WTC11 (cell line): ENCODE results near the gene CFAP157. TPM values are rescaled to one million over a fixed set of nuclear protein-coding genes. Genes with fewer than 3 reads are reported as not detected.
A peak's percentile ranks its signal among the peaks of the same experiment; 100 is the strongest.

Experiments used
- ATAC-seq: fragments of 200-7000 bp; cut with Tn5 transposase; 2 replicates; pipeline ENCODE4 v1.10.0; 2021; ENCODE audit warnings: mild to moderate bottlenecking, moderate library complexity
- CTCF ChIA-PET: fragments of 300-600 bp; sonication (Branson Sonifier 250); formaldehyde crosslinking; loops from one replicate; lab custom pipeline; 2021; ENCODE audit warnings: antibody characterized with exemption; lab: Charles Lee
- POLR2A ChIA-PET: fragments of 350-600 bp; sonication (Branson Sonifier 250); formaldehyde crosslinking; loops from one replicate; lab custom pipeline; 2021; ENCODE audit warnings: antibody characterized with exemption; lab: Charles Lee
- DNase-seq: peaks from one replicate; pipeline ENCODE4 v3.0.0; 2021; ENCODE audit warnings: low spot score
- H3K27ac Mint-ChIP-seq: 2 replicates; pipeline ENCODE4 v1.8.0; 2021; ENCODE audit warnings: mixed read lengths
- H3K27me3 Mint-ChIP-seq: 2 replicates; pipeline ENCODE4 v1.8.0; 2021; ENCODE audit warnings: low read depth, mild to moderate bottlenecking, moderate library complexity, mixed read lengths
- H3K36me3 Mint-ChIP-seq: 2 replicates; pipeline ENCODE4 v1.8.0; 2021; ENCODE audit warnings: mixed read lengths
- H3K4me1 Mint-ChIP-seq: 2 replicates; pipeline ENCODE4 v1.8.0; 2022; ENCODE audit warnings: mixed read lengths
- H3K4me3 Mint-ChIP-seq: 2 replicates; pipeline ENCODE4 v1.8.0; 2021; ENCODE audit warnings: mild to moderate bottlenecking, moderate library complexity, mixed read lengths
- H3K9me3 Mint-ChIP-seq: 2 replicates; pipeline ENCODE4 v1.8.0; 2021; ENCODE audit warnings: mixed read lengths
- CBFB ChIP-seq: sonication (generic); formaldehyde crosslinking; IDR thresholded peaks from 2 replicates; pipeline ENCODE4 v1.8.1; 2022; ENCODE audit warnings: mild to moderate bottlenecking, low read depth, missing genetic modification reagents
- ETV6 ChIP-seq: sonication (generic); formaldehyde crosslinking; IDR thresholded peaks from 2 replicates; pipeline ENCODE4 v1.8.1; 2022; ENCODE audit warnings: mild to moderate bottlenecking, missing genetic modification reagents
- IRF2 ChIP-seq: sonication (generic); formaldehyde crosslinking; IDR thresholded peaks from 2 replicates; pipeline ENCODE4 v1.8.0; 2022; ENCODE audit warnings: low read depth, missing genetic modification reagents, borderline replicate concordance
- JUN ChIP-seq: sonication (generic); formaldehyde crosslinking; IDR thresholded peaks from 2 replicates; pipeline ENCODE4 v1.8.0; 2023; ENCODE audit warnings: mild to moderate bottlenecking, missing genetic modification reagents
- KAT7 ChIP-seq: sonication (generic); formaldehyde crosslinking; IDR thresholded peaks from 2 replicates; pipeline ENCODE4 v1.8.1; 2023; ENCODE audit warnings: missing genetic modification reagents, mild to moderate bottlenecking, borderline replicate concordance
- NFATC4 ChIP-seq: fragments of 250-450 bp; sonication (Bioruptor Pico); IDR thresholded peaks from 2 replicates; pipeline ENCODE4 v1.9.0; 2021; ENCODE audit warnings: mild to moderate bottlenecking
- NFE2L1 ChIP-seq: sonication (generic); formaldehyde crosslinking; IDR thresholded peaks from 2 replicates; pipeline ENCODE4 v1.8.1; 2023; ENCODE audit warnings: missing genetic modification reagents
- NR1H2 ChIP-seq: sonication (generic); formaldehyde crosslinking; IDR thresholded peaks from 2 replicates; pipeline ENCODE4 v1.9.0; 2021; ENCODE audit warnings: mild to moderate bottlenecking, moderate library complexity, missing genetic modification reagents
- TEAD4 ChIP-seq: sonication (generic); formaldehyde crosslinking; IDR thresholded peaks from 2 replicates; pipeline ENCODE4 v1.8.0; 2022; ENCODE audit warnings: mild to moderate bottlenecking, missing genetic modification reagents
- ZNF263 ChIP-seq: sonication (generic); formaldehyde crosslinking; IDR thresholded peaks from 2 replicates; pipeline ENCODE4 v1.8.1; 2022; ENCODE audit warnings: low read depth, mild to moderate bottlenecking, moderate library complexity, missing genetic modification reagents
- ZNF423 ChIP-seq: fragments of 250-450 bp; sonication (Bioruptor Pico); IDR thresholded peaks from 2 replicates; pipeline ENCODE4 v2.1.2; 2022; ENCODE audit warnings: mild to moderate bottlenecking, moderate library complexity
- total RNA-seq: library from RNA; stranded (reverse); gene quantifications from 3 replicates; pipeline ENCODE4 v1.2.3, GENCODE V29; 2021
- TF ChIP-seq, protein P1 (sequence below): sonication (generic); formaldehyde crosslinking; IDR thresholded peaks from 2 replicates; pipeline ENCODE4 v1.8.0; 2023; ENCODE audit warnings: missing genetic modification reagents, mild to moderate bottlenecking, borderline replicate concordance
- TF ChIP-seq, protein P2 (sequence below): sonication (generic); formaldehyde crosslinking; IDR thresholded peaks from 2 replicates; pipeline ENCODE4 v1.8.0; 2022; ENCODE audit warnings: mild to moderate bottlenecking, missing genetic modification reagents
- TF ChIP-seq, protein P3 (sequence below): sonication (generic); formaldehyde crosslinking; IDR thresholded peaks from 2 replicates; pipeline ENCODE4 v1.8.1; 2022; ENCODE audit warnings: mild to moderate bottlenecking, moderate library complexity, missing genetic modification reagents
- TF ChIP-seq, protein P4 (sequence below): sonication (generic); formaldehyde crosslinking; IDR thresholded peaks from 2 replicates; pipeline ENCODE4 v1.8.1; 2023; ENCODE audit warnings: mild to moderate bottlenecking, missing genetic modification reagents, borderline replicate concordance

CFAP157 gene
- total RNA-seq, 1 experiment from 2014 or later = 0.22 TPM

DNA sequence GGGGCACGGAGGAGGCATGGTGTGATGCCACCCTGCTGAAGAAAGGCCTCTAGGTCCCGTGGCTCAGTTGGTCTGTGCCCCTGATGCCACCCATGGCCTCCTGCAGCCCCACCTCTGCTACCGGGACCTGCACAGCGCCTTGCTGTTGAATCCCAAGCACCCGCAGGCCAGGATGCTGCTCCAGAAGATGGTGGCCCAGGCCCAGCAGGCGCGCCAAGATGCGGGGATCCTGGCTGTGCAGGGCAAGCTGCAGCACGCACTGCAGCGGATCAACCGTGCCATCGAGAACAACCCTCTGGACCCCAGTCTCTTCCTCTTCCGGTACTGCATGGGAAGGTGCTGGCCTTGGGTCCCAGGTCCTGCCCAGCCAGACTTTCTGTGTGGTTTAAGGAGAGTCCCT lies 16.2 kb downstream of the CFAP157 start:
- no peak for ATAC-seq
- no peak overlapping the region for H3K4me3 Mint-ChIP-seq
- H3K36me3 Mint-ChIP-seq = no peaks in the 10 kb centered on the region
- 0 out of 2 replicates have a peak overlapping the region, but pooled peaks have one; percentile 19 for H3K27ac Mint-ChIP-seq
- no peaks in the 10 kb centered on the region for H3K9me3 Mint-ChIP-seq
- TF ChIP-seq ETV6 (CRISPR knock-in tag) (no peak), IRF2 (CRISPR knock-in tag) (no peak), JUN (no peak), ZNF423 (CRISPR knock-in tag) (no peak), NR1H2 (CRISPR knock-in tag) (no peak), NFATC4 (CRISPR knock-in tag) (no peak)
- TF ChIP-seq, protein P1, sequence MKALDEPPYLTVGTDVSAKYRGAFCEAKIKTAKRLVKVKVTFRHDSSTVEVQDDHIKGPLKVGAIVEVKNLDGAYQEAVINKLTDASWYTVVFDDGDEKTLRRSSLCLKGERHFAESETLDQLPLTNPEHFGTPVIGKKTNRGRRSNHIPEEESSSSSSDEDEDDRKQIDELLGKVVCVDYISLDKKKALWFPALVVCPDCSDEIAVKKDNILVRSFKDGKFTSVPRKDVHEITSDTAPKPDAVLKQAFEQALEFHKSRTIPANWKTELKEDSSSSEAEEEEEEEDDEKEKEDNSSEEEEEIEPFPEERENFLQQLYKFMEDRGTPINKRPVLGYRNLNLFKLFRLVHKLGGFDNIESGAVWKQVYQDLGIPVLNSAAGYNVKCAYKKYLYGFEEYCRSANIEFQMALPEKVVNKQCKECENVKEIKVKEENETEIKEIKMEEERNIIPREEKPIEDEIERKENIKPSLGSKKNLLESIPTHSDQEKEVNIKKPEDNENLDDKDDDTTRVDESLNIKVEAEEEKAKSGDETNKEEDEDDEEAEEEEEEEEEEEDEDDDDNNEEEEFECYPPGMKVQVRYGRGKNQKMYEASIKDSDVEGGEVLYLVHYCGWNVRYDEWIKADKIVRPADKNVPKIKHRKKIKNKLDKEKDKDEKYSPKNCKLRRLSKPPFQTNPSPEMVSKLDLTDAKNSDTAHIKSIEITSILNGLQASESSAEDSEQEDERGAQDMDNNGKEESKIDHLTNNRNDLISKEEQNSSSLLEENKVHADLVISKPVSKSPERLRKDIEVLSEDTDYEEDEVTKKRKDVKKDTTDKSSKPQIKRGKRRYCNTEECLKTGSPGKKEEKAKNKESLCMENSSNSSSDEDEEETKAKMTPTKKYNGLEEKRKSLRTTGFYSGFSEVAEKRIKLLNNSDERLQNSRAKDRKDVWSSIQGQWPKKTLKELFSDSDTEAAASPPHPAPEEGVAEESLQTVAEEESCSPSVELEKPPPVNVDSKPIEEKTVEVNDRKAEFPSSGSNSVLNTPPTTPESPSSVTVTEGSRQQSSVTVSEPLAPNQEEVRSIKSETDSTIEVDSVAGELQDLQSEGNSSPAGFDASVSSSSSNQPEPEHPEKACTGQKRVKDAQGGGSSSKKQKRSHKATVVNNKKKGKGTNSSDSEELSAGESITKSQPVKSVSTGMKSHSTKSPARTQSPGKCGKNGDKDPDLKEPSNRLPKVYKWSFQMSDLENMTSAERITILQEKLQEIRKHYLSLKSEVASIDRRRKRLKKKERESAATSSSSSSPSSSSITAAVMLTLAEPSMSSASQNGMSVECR (CRISPR knock-in tag) = no peak
- TF ChIP-seq, protein P2, sequence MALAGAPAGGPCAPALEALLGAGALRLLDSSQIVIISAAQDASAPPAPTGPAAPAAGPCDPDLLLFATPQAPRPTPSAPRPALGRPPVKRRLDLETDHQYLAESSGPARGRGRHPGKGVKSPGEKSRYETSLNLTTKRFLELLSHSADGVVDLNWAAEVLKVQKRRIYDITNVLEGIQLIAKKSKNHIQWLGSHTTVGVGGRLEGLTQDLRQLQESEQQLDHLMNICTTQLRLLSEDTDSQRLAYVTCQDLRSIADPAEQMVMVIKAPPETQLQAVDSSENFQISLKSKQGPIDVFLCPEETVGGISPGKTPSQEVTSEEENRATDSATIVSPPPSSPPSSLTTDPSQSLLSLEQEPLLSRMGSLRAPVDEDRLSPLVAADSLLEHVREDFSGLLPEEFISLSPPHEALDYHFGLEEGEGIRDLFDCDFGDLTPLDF (CRISPR knock-in tag) = no peak
- POLR2A ChIA-PET = no interaction called here
- DNase-seq = no peak
- CTCF ChIA-PET = interaction anchor here (1.4 to 3.7 kb wide), 2 partner anchors 9 to 11 kb away, joined by 3 to 50 read pairs; partner anchors contain the start of gene TOR2A
- H3K4me1 Mint-ChIP-seq = peaks cover 14% of the 10 kb centered on the region
- H3K27me3 Mint-ChIP-seq = no peaks in the 10 kb centered on the region

DNA sequence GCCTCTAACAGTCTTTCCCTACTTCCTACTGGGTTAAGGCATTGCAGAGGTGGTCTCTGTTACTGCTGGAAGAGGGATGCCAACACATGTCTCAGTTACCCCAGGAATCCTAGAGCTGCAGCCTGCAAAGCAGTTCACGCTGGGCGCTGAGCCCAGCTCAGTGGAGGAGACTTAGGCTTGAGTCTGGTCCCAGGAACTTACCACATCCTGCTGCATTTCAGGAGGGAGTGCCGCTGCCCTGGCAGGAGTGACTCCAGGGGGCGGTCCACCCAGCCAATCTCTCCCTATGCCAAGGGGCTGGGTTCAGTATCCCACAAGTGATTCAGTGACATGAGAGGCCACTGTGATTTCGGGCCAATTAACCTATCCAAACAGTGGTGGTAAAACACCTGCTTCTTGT lies 16.7 kb downstream of the CFAP157 start:
- H3K4me1 Mint-ChIP-seq = peaks cover 14% of the 10 kb centered on the region
- no peak overlapping the region for H3K4me3 Mint-ChIP-seq
- TF ChIP-seq CBFB (CRISPR knock-in tag) (no peak), ZNF263 (no peak), TEAD4 (CRISPR knock-in tag) (no peak), KAT7 (CRISPR knock-in tag) (no peak), NFE2L1 (CRISPR knock-in tag) (no peak)
- TF ChIP-seq, protein P3, sequence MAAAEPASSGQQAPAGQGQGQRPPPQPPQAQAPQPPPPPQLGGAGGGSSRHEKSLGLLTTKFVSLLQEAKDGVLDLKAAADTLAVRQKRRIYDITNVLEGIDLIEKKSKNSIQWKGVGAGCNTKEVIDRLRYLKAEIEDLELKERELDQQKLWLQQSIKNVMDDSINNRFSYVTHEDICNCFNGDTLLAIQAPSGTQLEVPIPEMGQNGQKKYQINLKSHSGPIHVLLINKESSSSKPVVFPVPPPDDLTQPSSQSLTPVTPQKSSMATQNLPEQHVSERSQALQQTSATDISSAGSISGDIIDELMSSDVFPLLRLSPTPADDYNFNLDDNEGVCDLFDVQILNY (CRISPR knock-in tag) = no peak
- TF ChIP-seq, protein P4, sequence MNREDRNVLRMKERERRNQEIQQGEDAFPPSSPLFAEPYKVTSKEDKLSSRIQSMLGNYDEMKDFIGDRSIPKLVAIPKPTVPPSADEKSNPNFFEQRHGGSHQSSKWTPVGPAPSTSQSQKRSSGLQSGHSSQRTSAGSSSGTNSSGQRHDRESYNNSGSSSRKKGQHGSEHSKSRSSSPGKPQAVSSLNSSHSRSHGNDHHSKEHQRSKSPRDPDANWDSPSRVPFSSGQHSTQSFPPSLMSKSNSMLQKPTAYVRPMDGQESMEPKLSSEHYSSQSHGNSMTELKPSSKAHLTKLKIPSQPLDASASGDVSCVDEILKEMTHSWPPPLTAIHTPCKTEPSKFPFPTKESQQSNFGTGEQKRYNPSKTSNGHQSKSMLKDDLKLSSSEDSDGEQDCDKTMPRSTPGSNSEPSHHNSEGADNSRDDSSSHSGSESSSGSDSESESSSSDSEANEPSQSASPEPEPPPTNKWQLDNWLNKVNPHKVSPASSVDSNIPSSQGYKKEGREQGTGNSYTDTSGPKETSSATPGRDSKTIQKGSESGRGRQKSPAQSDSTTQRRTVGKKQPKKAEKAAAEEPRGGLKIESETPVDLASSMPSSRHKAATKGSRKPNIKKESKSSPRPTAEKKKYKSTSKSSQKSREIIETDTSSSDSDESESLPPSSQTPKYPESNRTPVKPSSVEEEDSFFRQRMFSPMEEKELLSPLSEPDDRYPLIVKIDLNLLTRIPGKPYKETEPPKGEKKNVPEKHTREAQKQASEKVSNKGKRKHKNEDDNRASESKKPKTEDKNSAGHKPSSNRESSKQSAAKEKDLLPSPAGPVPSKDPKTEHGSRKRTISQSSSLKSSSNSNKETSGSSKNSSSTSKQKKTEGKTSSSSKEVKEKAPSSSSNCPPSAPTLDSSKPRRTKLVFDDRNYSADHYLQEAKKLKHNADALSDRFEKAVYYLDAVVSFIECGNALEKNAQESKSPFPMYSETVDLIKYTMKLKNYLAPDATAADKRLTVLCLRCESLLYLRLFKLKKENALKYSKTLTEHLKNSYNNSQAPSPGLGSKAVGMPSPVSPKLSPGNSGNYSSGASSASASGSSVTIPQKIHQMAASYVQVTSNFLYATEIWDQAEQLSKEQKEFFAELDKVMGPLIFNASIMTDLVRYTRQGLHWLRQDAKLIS (CRISPR knock-in tag) = no peak
- H3K9me3 Mint-ChIP-seq = no peaks in the 10 kb centered on the region
- H3K27ac Mint-ChIP-seq = 0 out of 2 replicates have a peak overlapping the region, but pooled peaks have one; percentile 19
- DNase-seq = no peak
- H3K27me3 Mint-ChIP-seq = no peaks in the 10 kb centered on the region
- ATAC-seq = no peak
- CTCF ChIA-PET = interaction anchor here (1.4 to 3.7 kb wide), 2 partner anchors 8 to 11 kb away, joined by 3 to 50 read pairs; partner anchors contain the start of gene TOR2A
- no peaks in the 10 kb centered on the region for H3K36me3 Mint-ChIP-seq
- POLR2A ChIA-PET = no interaction called here
